Ovary (tissue), 9 donors: ENCODE results near the gene CLIC5. TPM values are rescaled to one million over a fixed set of nuclear protein-coding genes. Genes with fewer than 3 reads are reported as not detected.

ENCODE experiments used
- DNase-seq, 5 donors: peaks; one replicate each; pipeline ENCODE4 v3.0.0-alpha.2; 2019 to 2020
- H3K27ac ChIP-seq, 2 donors: fragments of 200-600 bp; one replicate each; pipeline versions ENCODE4 v1.5.1 to v1.8.0; 2019 to 2022
- H3K27me3 ChIP-seq: fragments of 200-600 bp; one replicate; pipeline ENCODE4 v1.8.0; 2022
- H3K36me3 ChIP-seq: fragments of 200-600 bp; sonication (generic); one replicate; pipeline ENCODE4 v1.5.1; 2019
- H3K4me1 ChIP-seq: one replicate; pipeline ENCODE4 v1.8.1; 2013; ENCODE audit warnings: mild to moderate bottlenecking, moderate library complexity; ENCODE audit not compliant: insufficient read depth
- H3K4me3 ChIP-seq: fragments of 200-600 bp; sonication (generic); one replicate; pipeline ENCODE4 v1.5.1; 2017
- H3K9me3 ChIP-seq, 2 donors: fragments of 200-600 bp in 1 of 2; sonication (generic) in 1 of 2; one replicate each; pipeline versions ENCODE4 v1.5.1 to v1.8.1; 2013 to 2019; ENCODE audit warnings: mild to moderate bottlenecking in 1 of 2, moderate library complexity in 1 of 2
- EP300 ChIP-seq: sonication (generic); formaldehyde crosslinking; IDR thresholded peaks from one replicate; pipeline ENCODE4 v1.6.1; 2017; ENCODE audit warnings: antibody characterized with exemption
- POLR2A ChIP-seq: fragments of 450-650 bp; IDR thresholded peaks from one replicate; pipeline ENCODE4 v1.6.1; 2017; ENCODE audit warnings: antibody characterized with exemption, mild to moderate bottlenecking, moderate library complexity
- WGBS, 3 donors: extraction: QIAGEN DNeasy Blood & Tissue Kit in 1 of 3; methylation state at CpG; one replicate each; pipeline versions ENCODE4 v1.1.5 to v1.1.7; 2013 to 2017; 5-methylcytosine and 5-hydroxymethylcytosine counted together
- intact Hi-C, 4 donors: fragments of 100-400 bp; cut with DNase I; formaldehyde crosslinking; loops; one replicate each; pipeline versions ENCODE4 v1.11.0 to v1.15.1; 2022 to 2023
- polyA plus RNA-seq, 2 donors: library from polyadenylated mRNA; stranded (reverse); fragments of 200-250 nt in 1 of 2; fragments of 350-450 nt in 1 of 2; fragmentation: Illumina TruSeq in 1 of 2; extraction: RNeasy Lipid Tissue Mini Kit (QIAGEN cat#74804) in 1 of 2; gene quantifications; one replicate each; pipeline ENCODE4 v1.2.3, GENCODE V29; 2013 to 2014
- total RNA-seq, 7 donors: library from RNA; depleted of rRNA in 2 of 7; stranded (reverse); fragments of >200 nt in 2 of 7; fragmentation: NEBNext Ultra II Directional in 3 of 7; extraction: Animal tissue kit (Norgen Biotek cat#: 25700) in 3 of 7; gene quantifications; one replicate each; pipeline versions ENCODE4 v1.1.0 to v1.2.4, GENCODE V29; 2016 to 2023
- TF ChIP-seq, protein P1 (sequence below), 3 donors: fragments of 450-650 bp in 2 of 3; fragments of 200-600 bp in 1 of 3; IDR thresholded peaks; one replicate each; pipeline versions ENCODE4 v1.5.1 to v1.8.0; 2016 to 2022; ENCODE audit warnings: antibody characterized with exemption in 3 of 3, mild to moderate bottlenecking in 1 of 3
- donor health status: DM: no; HTN: no; CAD: no; lungs with moderate emphysema.
- donor health status: DM: no; HTN: no; CAD: no.
- donor health status: Bipolar disorder and iron deficiency.
- donor health status: DM: yes; HTN: yes; CAD: no.
- donor health status: DM: no; HTN: no; CAD: no.
- donor health status: DM: yes; HTN: yes; CAD: no.

The CLIC5 gene
- total and polyA plus RNA-seq, 9 donors = 0.27 to 42.3 (median 2.0) TPM

DNA sequence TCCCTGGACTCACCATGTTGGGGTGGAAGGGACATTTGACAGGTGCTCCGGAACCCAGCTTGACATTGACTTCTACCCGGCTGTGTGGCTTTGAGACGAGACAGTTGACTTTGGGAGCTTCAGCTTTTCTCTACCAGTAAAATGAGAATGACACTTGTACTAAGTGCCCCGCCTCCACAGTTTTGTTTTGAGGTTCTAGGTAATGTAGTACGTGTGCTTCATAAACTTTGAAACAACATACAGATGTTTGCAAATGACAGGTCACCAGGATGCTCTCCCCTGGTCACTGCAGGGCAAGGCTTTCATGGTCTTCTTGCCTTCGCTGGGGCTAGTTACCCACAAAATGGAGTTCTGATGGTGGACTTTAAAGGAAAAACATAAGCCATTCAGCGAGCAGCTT, 31.3 kb downstream of the CLIC5 start:
- no peak for TF ChIP-seq POLR2A
- intact Hi-C loops = no loop called here
- Histone ChIP-seq H3K27me3 (no peaks in the 10 kb centered on the region), H3K4me3 (no peak overlapping the region), H3K36me3 (no peaks in the 10 kb centered on the region), H3K4me1 (no peaks in the 10 kb centered on the region), H3K9me3 (no peaks in the 10 kb centered on the region), H3K27ac (no peak overlapping the region)
- DNase-seq = no peak
- WGBS, 3 donors = 93 to 96% (median 95%) methylated on average over 7 of the region's 7 CpGs

DNA sequence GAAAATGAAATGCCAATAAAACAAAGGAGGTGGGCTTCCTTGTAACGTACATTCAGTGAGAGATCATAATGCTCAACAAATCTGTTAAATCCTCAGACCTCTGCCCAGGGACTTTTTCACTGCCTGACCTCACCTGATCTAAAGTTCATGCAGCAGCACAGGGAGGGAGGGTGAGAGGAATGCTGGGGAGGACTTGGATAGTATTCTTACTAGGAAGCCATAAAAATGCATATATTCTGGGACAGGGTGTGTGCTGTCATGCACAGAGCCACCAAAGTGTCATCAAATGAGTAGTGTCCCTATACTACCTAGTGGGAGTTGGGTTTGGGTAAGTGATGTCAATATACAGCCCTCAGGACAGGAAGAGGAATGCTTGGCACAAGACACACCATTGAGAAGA, 32.6 kb downstream of the CLIC5 start:
- 80 to 91% (median 86%) methylated on average over 1 of the region's 1 CpG for WGBS, 3 donors
- Histone ChIP-seq H3K9me3 (no peaks in the 10 kb centered on the region), H3K4me3 (no peak overlapping the region), H3K27me3 (no peaks in the 10 kb centered on the region), H3K4me1 (no peaks in the 10 kb centered on the region), H3K36me3 (no peaks in the 10 kb centered on the region), H3K27ac (no peak overlapping the region)
- DNase-seq = no peak
- intact Hi-C loops = no loop called here
- TF ChIP-seq, protein P1, sequence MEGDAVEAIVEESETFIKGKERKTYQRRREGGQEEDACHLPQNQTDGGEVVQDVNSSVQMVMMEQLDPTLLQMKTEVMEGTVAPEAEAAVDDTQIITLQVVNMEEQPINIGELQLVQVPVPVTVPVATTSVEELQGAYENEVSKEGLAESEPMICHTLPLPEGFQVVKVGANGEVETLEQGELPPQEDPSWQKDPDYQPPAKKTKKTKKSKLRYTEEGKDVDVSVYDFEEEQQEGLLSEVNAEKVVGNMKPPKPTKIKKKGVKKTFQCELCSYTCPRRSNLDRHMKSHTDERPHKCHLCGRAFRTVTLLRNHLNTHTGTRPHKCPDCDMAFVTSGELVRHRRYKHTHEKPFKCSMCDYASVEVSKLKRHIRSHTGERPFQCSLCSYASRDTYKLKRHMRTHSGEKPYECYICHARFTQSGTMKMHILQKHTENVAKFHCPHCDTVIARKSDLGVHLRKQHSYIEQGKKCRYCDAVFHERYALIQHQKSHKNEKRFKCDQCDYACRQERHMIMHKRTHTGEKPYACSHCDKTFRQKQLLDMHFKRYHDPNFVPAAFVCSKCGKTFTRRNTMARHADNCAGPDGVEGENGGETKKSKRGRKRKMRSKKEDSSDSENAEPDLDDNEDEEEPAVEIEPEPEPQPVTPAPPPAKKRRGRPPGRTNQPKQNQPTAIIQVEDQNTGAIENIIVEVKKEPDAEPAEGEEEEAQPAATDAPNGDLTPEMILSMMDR (IDR thresholded peaks at IDR 0.05) = no peak
- TF ChIP-seq POLR2A (no peak), EP300 (no peak)

DNA sequence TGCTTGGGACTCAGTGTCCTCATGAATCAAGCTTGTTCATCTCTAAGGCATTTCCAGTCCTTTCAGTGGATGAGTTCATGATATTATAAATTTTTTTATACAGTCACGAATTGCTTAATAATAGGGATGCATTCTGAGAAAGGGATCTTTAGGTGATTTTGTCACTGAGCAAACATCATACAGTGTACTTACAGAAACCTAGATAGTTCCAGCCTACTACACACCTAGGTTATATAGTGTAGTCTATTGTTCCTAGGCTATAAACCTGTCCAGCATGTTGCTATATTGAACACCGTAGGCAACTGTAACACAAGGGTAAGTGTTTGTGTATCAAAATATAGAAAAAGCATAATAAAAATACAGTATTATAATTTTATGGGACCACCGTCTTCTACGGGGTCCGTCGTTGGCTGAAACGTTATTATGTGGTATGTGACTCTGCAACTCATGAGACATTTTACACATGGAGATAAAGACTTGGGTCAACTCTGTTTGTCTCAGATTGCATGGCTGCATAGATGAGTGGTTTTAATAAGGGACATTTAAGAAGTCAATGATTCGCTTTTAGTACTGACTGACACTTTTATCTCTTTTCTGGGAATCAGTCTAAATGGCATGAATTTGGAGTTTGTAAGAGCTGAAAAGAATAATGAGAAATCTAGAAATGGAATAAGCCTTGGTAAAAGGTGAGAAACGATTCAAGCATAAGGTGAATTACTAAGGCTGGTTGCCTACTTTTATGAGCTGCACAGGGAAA, 33.2 kb downstream of the CLIC5 start:
- TF ChIP-seq, protein P1 (IDR thresholded peaks at IDR 0.05) = no peak
- no peak for TF ChIP-seq POLR2A
- TF ChIP-seq EP300 = no peak
- no peak overlapping the region for H3K27ac ChIP-seq
- no peaks in the 10 kb centered on the region for H3K4me1 ChIP-seq
- DNase-seq = no peak
- H3K27me3 ChIP-seq = no peaks in the 10 kb centered on the region
- H3K9me3 ChIP-seq = no peaks in the 10 kb centered on the region
- 93 to 95% (median 93%) methylated on average over 9 of the region's 9 CpGs for WGBS, 3 donors
- H3K4me3 ChIP-seq = no peak overlapping the region
- intact Hi-C loops = no loop called here
- H3K36me3 ChIP-seq = no peaks in the 10 kb centered on the region

DNA sequence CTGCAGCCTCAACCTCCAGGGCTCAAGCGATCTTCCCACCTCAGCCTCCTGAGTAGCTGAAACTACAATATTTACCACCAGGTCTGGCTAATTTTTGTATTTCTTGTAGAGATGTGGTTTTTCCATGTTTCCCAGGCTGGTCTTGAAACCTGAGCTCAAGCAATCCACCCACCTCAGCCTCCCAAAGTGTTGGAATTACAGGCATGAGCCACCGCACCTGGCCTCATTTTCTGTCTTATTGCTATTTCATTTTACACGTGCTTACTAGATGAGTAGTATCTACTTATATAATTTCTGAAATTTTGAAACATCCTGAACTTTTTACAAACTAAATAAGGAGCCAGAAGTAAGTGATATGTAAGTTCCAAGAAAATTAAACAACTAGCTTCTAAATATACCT, 34.6 kb downstream of the CLIC5 start:
- Histone ChIP-seq H3K4me1 (no peaks in the 10 kb centered on the region), H3K9me3 (no peaks in the 10 kb centered on the region), H3K27me3 (no peaks in the 10 kb centered on the region), H3K36me3 (no peaks in the 10 kb centered on the region), H3K4me3 (no peak overlapping the region), H3K27ac (no peak overlapping the region)
- intact Hi-C loops = no loop called here
- 67 to 77% (median 75%) methylated on average over 3 of the region's 3 CpGs for WGBS, 3 donors
- TF ChIP-seq POLR2A = no peak
- no peak for DNase-seq

DNA sequence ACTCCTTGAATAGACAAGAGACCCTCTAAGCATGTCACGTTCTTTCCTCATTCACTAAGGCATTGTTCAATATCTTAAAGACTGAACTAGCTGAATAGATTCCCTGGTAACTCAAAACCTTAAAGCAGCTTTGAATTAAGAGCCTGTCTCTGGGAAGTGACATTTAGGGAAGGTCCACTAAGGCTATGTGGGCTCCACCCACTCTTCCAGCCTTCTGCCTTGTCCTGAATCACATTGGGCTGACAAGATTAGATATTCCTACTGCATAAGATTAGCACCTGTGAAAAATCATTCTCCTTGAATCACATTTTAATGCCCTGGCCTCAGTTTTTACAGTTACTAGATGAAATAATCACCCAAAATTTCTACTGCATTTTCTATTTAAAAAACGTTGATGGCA, 36.3 kb downstream of the CLIC5 start:
- TF ChIP-seq EP300 (no peak), POLR2A (no peak)
- TF ChIP-seq, protein P1 (IDR thresholded peaks at IDR 0.05) = no peak
- no peak for DNase-seq
- no peaks in the 10 kb centered on the region for H3K9me3 ChIP-seq
- no peak overlapping the region for H3K27ac ChIP-seq
- 64 to 84% (median 71%) methylated on average over 2 of the region's 2 CpGs for WGBS, 3 donors
- no peaks in the 10 kb centered on the region for H3K27me3 ChIP-seq
- no peaks in the 10 kb centered on the region for H3K36me3 ChIP-seq
- no peaks in the 10 kb centered on the region for H3K4me1 ChIP-seq
- no peak overlapping the region for H3K4me3 ChIP-seq
- intact Hi-C loops = no loop called here
